Breast epithelium (tissue), 3 donors: ENCODE data around the gene BTN1A1.
A peak's percentile ranks its signal among the peaks of the same experiment; 100 is the strongest.

Experiments
- POLR2A ChIP-seq: fragments of 450-650 bp; IDR thresholded peaks from one replicate; pipeline ENCODE4 v1.6.1; 2016; ENCODE audit warnings: antibody characterized with exemption, mild to moderate bottlenecking, moderate library complexity
- POLR2AphosphoS5 ChIP-seq, 3 donors: sonication (generic); formaldehyde crosslinking; IDR thresholded peaks; one replicate each; pipeline ENCODE4 v1.6.1; 2017; ENCODE audit warnings: antibody characterized with exemption in 3 of 3
- TF ChIP-seq, protein P1 (sequence below), 3 donors: fragments of 450-650 bp; IDR thresholded peaks; one replicate each; pipeline ENCODE4 v1.5.1; 2016 to 2017; ENCODE audit warnings: antibody characterized with exemption in 3 of 3, mild to moderate bottlenecking in 3 of 3, moderate library complexity in 3 of 3

DNA sequence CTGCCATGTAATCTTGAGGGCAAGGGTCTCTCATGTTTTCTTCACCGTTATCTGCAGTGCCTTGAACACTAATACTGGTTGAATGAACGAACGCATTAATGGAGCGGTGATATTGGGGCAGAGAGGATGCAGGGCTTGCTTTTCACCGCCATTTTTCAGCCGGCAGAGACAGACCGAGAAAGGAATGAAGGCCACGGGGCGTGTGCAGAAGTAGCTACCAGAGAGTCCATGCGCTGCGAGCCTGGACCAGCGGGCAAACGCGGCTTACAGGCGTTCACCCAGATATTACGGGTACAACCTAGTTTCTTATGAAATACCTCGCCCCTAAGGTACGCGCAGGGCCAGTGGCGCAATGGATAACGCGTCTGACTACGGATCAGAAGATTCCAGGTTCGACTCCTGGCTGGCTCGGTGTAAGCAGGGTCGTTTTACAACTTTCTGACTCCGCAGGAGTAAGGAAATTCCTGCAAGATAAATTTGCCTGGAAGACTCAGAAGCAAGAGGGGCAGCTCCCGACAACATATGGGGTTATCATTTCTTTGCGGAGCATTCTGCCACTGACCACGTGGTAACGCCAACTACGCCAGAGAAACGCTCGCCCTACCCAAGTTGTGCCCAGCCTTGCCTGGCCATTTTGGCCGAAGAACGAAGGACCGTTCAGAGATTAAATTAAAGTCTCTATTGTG, 37.2 kb downstream of the BTN1A1 start:
- TF ChIP-seq, protein P1, sequence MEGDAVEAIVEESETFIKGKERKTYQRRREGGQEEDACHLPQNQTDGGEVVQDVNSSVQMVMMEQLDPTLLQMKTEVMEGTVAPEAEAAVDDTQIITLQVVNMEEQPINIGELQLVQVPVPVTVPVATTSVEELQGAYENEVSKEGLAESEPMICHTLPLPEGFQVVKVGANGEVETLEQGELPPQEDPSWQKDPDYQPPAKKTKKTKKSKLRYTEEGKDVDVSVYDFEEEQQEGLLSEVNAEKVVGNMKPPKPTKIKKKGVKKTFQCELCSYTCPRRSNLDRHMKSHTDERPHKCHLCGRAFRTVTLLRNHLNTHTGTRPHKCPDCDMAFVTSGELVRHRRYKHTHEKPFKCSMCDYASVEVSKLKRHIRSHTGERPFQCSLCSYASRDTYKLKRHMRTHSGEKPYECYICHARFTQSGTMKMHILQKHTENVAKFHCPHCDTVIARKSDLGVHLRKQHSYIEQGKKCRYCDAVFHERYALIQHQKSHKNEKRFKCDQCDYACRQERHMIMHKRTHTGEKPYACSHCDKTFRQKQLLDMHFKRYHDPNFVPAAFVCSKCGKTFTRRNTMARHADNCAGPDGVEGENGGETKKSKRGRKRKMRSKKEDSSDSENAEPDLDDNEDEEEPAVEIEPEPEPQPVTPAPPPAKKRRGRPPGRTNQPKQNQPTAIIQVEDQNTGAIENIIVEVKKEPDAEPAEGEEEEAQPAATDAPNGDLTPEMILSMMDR (IDR thresholded peaks at IDR 0.05), result no peak
- TF ChIP-seq POLR2A (no peak), POLR2AphosphoS5 (IDR thresholded peaks at IDR 0.05) (peak; percentile 81 to 94 (median 86))
